NCI-H2171 (cell line): ENCODE data around the gene IGSF9B.

Source experiments
- DNase-seq: peaks from one replicate; lab custom pipeline; 2025; lab: John Stamatoyannopoulos, UW

The IGSF9B gene

GRCh38 chr11:133936592-133936991, 20.2 kb downstream of the IGSF9B start:
- DNase-seq, result no peak

GRCh38 chr11:133936136-133936535, 20.6 kb downstream of the IGSF9B start:
- DNase-seq, result no peak

DNA sequence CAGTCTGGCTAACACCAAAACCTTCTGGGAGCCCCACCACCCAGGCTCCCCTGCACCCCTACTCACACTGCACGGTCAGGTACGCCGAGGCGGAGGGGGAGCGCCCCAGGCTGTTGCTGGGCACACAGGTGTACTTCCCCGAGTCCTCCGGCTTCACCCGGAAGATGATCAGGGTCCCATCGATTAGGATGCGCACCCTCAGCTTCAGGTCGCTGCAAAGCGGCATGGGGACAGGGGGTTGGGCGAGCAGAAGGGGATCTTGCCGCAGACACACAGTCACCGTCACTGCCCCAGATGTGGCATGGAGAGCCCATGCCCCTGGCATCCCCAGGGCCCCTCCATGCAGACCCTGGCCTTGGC, 21.2 kb downstream of the IGSF9B start:
- no peak for DNase-seq

DNA sequence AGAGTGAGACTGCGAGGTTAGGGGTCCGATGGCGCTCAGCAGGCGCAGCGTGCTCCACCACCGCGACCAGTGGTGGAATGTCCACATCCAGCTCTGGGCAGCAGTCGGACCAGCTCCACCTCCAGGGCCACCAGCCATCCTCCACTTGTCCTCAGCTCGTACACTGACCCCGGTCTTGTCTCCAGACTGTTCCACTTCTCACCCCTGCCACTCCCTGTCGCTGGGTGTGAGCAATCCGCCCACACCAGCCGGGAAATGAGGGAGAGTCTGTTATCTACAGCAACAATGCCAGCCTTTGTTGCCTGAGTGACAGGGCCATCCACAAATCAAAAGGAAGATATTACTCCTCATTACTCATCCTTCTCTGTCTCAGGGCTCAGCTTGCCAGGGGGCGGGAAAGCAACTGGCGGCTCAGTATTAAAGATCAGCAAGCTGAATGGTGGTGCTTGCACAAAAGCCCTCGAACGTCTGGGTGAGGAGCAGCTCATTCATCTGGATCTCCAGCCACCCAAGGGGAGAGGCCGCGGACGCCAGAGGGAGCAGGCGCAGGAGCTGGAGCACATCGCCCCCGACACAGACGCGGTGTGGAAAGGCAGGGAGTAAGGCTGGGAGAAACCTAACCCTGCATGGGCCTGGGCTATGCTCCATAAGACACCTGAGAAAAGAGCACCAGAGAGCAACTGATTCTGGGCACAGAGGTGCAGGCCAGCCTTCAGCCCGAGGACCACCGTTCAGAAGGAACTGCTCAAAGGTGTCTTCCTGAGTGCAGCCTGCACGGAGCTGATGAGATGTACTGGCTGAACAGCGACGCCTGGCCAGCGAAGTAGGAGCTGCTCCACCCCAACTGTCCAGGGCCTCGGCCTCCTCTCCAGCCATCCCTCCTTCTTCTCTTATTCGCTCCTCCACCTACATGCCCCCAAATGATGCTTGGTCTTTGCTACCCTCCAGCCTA, 21.9 kb downstream of the IGSF9B start:
- DNase-seq, result no peak

- no peak for DNase-seq
Measured at GRCh38 chr11:133934096-133934495, 22.7 kb downstream of the IGSF9B start.

- DNase-seq, result no peak
Measured at GRCh38 chr11:133931449-133932060, 25.2 kb downstream of the IGSF9B start.

- no peak for DNase-seq
Measured at GRCh38 chr11:133930767-133931448, 25.9 kb downstream of the IGSF9B start.

- DNase-seq, result no peak
Measured at GRCh38 chr11:133930053-133930766, 26.6 kb downstream of the IGSF9B start.

DNA sequence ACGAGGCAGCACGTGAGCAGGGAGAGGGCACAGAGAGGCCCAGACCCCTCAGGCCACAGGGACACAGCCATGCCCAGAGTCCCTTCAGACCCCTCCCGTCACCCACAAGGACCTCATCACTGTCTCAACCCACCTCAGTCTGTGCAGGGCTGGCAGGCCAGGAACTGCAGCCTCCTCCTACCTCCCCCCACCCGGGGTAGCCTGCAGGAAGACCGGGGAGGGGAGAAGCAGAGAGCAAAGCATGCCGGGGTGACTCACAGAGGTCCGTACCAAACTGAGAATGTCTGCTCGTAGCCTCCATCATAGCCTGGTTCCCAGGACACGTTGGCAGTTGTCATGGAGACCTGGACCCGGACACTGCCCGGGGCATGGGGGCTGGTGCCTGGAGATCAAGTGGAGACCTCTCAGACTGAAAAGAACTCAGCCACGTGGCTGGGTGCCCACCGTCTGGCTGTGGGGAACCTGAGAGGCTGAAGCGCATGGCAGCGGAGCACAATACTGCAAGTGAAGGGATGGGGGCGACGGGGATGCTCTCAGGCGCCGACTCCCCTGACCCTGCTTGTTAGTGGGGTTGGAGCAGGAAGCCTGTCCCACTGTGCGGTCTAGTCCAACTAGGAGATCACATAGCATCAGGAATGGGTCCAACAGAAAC, 27.2 kb downstream of the IGSF9B start:
- no peak for DNase-seq

- DNase-seq, result peak; percentile 56
Measured at GRCh38 chr11:133928628-133929059, 28.1 kb downstream of the IGSF9B start.

- peak; percentile 62 for DNase-seq
Measured at GRCh38 chr11:133927690-133928627, 28.8 kb downstream of the IGSF9B start.

GRCh38 chr11:133926466-133927246, 30.1 kb downstream of the IGSF9B start:
- no peak for DNase-seq

DNA sequence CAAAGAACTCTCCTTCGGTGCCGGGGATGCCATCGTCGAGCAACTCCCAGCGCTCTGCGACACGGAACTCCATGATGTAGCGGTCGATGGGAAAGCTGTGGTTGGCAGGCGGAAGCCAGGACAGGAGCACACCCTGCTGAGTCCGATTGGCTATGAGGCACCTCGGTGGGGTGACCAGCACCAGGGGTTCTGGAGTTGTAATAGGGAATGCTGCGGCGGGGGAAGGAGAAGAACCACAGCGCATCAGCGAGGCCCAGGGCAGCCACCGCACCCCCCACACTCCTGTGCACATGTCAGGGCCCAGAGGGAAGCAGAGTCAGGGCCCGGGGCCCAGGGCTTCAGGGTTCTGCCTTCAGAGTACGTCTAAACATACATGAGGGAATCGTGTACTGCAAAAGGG, 31.0 kb downstream of the IGSF9B start:
- no peak for DNase-seq

DNA sequence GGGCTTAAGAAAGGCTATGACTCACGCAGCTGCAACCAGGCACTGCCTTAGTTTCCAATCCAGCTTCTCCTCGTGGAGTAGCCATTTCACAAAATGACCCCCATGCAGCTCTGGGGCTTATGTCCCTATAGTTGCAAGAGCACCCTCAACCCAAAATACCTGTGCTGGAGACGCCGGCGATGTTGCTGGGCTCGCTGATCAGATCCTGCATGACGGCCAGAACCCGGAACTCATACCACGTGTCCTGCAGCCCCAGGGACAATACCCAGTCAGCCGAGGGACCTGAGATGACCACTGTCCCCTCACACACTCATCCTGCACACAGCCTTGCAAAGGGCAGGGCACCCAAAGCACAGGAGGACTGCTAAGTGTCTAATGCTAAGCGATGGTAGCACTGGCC, 32.1 kb downstream of the IGSF9B start:
- no peak for DNase-seq

- no peak for DNase-seq
Measured at GRCh38 chr11:133922078-133922870, 34.5 kb downstream of the IGSF9B start.

- DNase-seq, result no peak
Measured at GRCh38 chr11:133921513-133921912, 35.3 kb downstream of the IGSF9B start.

GRCh38 chr11:133921026-133921425, 35.7 kb downstream of the IGSF9B start:
- no peak for DNase-seq

DNA sequence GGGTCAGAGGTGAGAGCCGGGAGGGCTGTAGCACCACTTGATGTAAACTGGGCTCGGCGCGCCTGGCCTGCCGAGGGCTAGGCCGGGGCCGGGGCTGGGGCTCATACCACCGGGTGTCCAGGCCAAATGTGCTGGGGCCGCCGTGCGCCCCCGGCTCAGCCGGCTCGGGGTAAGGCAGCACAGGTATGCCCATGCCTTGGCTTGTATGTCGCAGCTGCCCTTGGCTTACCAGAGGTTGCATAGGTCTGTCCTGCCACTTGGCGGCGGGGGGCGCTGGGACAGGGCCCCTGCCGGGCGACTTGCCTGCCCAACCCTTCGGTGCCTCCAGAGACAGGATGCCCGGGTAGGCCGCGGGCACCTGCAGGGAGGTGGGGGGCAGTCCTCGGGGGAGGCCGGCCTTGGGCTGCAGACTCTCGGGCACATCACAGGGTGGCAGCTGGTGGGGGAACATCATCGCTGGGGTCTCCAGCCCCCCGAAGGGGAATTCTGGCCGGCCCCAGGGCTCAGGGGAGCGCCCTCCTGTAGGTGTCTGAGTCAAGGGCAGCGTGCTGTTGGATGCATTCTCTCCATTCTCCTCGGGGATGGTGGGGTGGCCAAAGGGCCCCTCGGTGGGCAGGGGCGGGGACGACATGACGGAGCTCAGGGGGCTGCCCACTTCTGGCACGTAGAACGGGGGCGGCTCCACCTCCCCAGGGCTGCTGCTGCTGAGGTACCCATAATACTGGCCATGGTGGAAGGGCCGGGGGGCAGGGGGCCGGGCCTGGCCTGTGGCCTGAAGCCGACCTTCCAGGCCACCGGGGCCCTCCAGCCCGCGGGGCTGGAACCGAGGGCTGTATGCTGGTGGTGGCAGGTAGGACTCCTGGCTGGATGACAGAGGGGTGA, 36.4 kb downstream of the IGSF9B start:
- no peak for DNase-seq
